B cell (primary cell): Measurements from ENCODE around the gene PATE1. TPM values are rescaled to one million over a fixed set of nuclear protein-coding genes. Genes with fewer than 3 reads are reported as not detected.

Experiments used
- ATAC-seq: fragments of 200-7000 bp; cut with Tn5 transposase; one replicate; pipeline ENCODE4 v1.10.0; 2021; ENCODE audit warnings: low read depth, mild to moderate bottlenecking, moderate number of reproducible peaks, moderate library complexity
- CTCF ChIA-PET: fragments of 350-600 bp; sonication (Branson Sonifier 250); formaldehyde crosslinking; loops from one replicate; lab custom pipeline; 2021; ENCODE audit warnings: antibody characterized with exemption, inconsistent platforms; lab: Charles Lee
- POLR2A ChIA-PET: fragments of 350-600 bp; sonication (Branson Sonifier 250); formaldehyde crosslinking; loops from one replicate; lab custom pipeline; 2021; ENCODE audit warnings: antibody characterized with exemption; lab: Charles Lee
- DNase-seq: peaks from one replicate; pipeline ENCODE4 v3.0.0; 2013
- H2AFZ ChIP-seq: 2 replicates; pipeline ENCODE4 v1.6.1; 2012; ENCODE audit warnings: mild to moderate bottlenecking, low read depth, low read length; ENCODE audit not compliant: insufficient read depth, poor library complexity, severe bottlenecking
- H3K27ac ChIP-seq, 2 donors: 1 replicate in 1 of 2; 2 replicates in 1 of 2; pipeline ENCODE4 v1.5.1; 2012 to 2013; ENCODE audit warnings: low read length in 2 of 2, mild to moderate bottlenecking in 2 of 2, moderate library complexity in 1 of 2
- H3K27me3 ChIP-seq, 4 experiments: fragments of 200-600 bp in 1 of 4; sonication (generic) in 1 of 4; replicated peaks in 1 of 4; 1 replicate in 2 of 4; 2 replicates in 2 of 4; pipeline versions ENCODE4 v1.6.1 to v1.7.0; 2013 to 2016; ENCODE audit warnings: low read length in 3 of 4, mild to moderate bottlenecking in 2 of 4, mixed read lengths in 1 of 4, moderate library complexity in 1 of 4; ENCODE audit not compliant: insufficient read depth in 4 of 4, control insufficient read depth in 3 of 4; ENCODE audit errors: control extremely low read depth in 1 of 4
- H3K36me3 ChIP-seq, 2 experiments: replicated peaks in 1 of 2; 1 replicate in 1 of 2; 2 replicates in 1 of 2; pipeline versions ENCODE4 v1.6.1 to v1.7.1; 2013; ENCODE audit warnings: low read length in 1 of 2; ENCODE audit not compliant: insufficient read depth in 2 of 2, control insufficient read depth in 1 of 2; ENCODE audit errors: control extremely low read depth in 1 of 2, extremely low read depth in 1 of 2
- H3K4me1 ChIP-seq, 2 donors: fragments of 200-600 bp in 1 of 2; sonication (generic) in 1 of 2; 1 replicate in 1 of 2; 2 replicates in 1 of 2; pipeline versions ENCODE4 v1.5.1 to v1.6.1; 2013 to 2017; ENCODE audit warnings: low read length in 2 of 2; ENCODE audit not compliant: control insufficient read depth in 2 of 2, insufficient read depth in 2 of 2
- H3K4me2 ChIP-seq: replicated peaks from 2 replicates; pipeline ENCODE3; 2012; ENCODE audit warnings: mild to moderate bottlenecking, low read depth, low read length; ENCODE audit not compliant: poor library complexity, severe bottlenecking
- H3K4me3 ChIP-seq, 5 experiments: fragments of 200-600 bp in 1 of 5; sonication (generic) in 1 of 5; 1 replicate in 3 of 5; 2 replicates in 2 of 5; pipeline versions ENCODE4 v1.5.1 to v1.7.0; 2011 to 2016; ENCODE audit warnings: low read length in 4 of 5, mild to moderate bottlenecking in 4 of 5, low read depth in 2 of 5, control low read depth in 1 of 5, moderate library complexity in 1 of 5; ENCODE audit not compliant: insufficient read depth in 1 of 5; ENCODE audit errors: control extremely low read depth in 1 of 5, extremely low read depth in 1 of 5
- H3K79me2 ChIP-seq: fragments of 200-600 bp; sonication (generic); one replicate; pipeline ENCODE4 v1.6.0; 2016; ENCODE audit warnings: low read length; ENCODE audit not compliant: control insufficient read depth, insufficient read depth
- H3K9ac ChIP-seq: fragments of 200-600 bp; sonication (generic); 2 replicates; pipeline ENCODE4 v1.6.1; 2017; ENCODE audit warnings: mild to moderate bottlenecking, low read length, moderate library complexity
- H3K9me3 ChIP-seq, 3 donors: one replicate each; pipeline versions ENCODE4 v1.6.1 to v1.7.1; 2013; ENCODE audit warnings: low read length in 2 of 3; ENCODE audit not compliant: control insufficient read depth in 2 of 3, insufficient read depth in 1 of 3; ENCODE audit errors: control extremely low read depth in 1 of 3
- H4K20me1 ChIP-seq: 2 replicates; pipeline ENCODE4 v1.6.0; 2012; ENCODE audit warnings: mild to moderate bottlenecking, low read length; ENCODE audit not compliant: insufficient read depth, control insufficient read depth, poor library complexity, severe bottlenecking
- H3K27ac Mint-ChIP-seq: one replicate; pipeline ENCODE4 v1.8.0; 2021; ENCODE audit warnings: mixed read lengths
- H3K27me3 Mint-ChIP-seq: one replicate; pipeline ENCODE4 v1.8.0; 2021; ENCODE audit warnings: mixed read lengths
- H3K4me1 Mint-ChIP-seq: one replicate; pipeline ENCODE4 v1.8.0; 2021; ENCODE audit warnings: mixed read lengths
- H3K4me3 Mint-ChIP-seq: one replicate; pipeline ENCODE4 v1.8.0; 2021; ENCODE audit warnings: mixed read lengths
- H3K9me3 Mint-ChIP-seq: one replicate; pipeline ENCODE4 v1.8.0; 2022; ENCODE audit warnings: mixed read lengths; ENCODE audit not compliant: insufficient read depth
- CTCF ChIP-seq: fragments of 200-600 bp; IDR thresholded peaks from one replicate; pipeline ENCODE4 v1.8.0; 2022; ENCODE audit warnings: antibody characterized with exemption, mild to moderate bottlenecking
- EZH2 ChIP-seq: IDR thresholded peaks from 2 replicates; pipeline ENCODE4 v1.6.1; 2012; ENCODE audit warnings: borderline replicate concordance, low read depth, mild to moderate bottlenecking, moderate library complexity, low read length; ENCODE audit not compliant: insufficient read depth, poor library complexity, severe bottlenecking
- WGBS: methylation state at CpG from one replicate; pipeline ENCODE4 v1.1.5; 2013; ENCODE audit warnings: missing lambda C conversion rate; ENCODE audit not compliant: insufficient coverage; 5-methylcytosine and 5-hydroxymethylcytosine counted together
- intact Hi-C: fragments of 100-400 bp; cut with micrococcal nuclease; formaldehyde crosslinking; loops from one replicate; pipeline ENCODE4 v1.10.0; 2022
- polyA plus RNA-seq: library from polyadenylated mRNA; depleted of rRNA; stranded (reverse); fragments of >200 nt; gene quantifications from 2 replicates; pipeline ENCODE4 v1.2.3, GENCODE V29; 2012
- total RNA-seq, 2 donors: library from RNA; stranded (reverse); fragments of 120-200 nt in 1 of 2; gene quantifications; 1 replicate in 1 of 2; 2 replicates in 1 of 2; pipeline versions ENCODE4 v1.2.3 to v1.2.4, GENCODE V29; 2013 to 2022

PATE1 gene
- total and polyA plus RNA-seq, 2 donors (not counting 1 experiment from before 2014, with no cell fraction given), result not detected

- H3K9ac ChIP-seq, result no peak overlapping the region
Observed at GRCh38 chr11:125777309-125777708, 31.2 kb downstream of the PATE1 start.

GRCh38 chr11:125778728-125779127 is 32.6 kb downstream of the PATE1 start, which contains the start of gene PATE2:
Gene PATE2 (minus strand): TSS chr11:125778828. CDS start chr11:125778773, 55 bp downstream.
- no peaks in the 10 kb centered on the region for H3K4me1 Mint-ChIP-seq
- no peak for ATAC-seq
- no peak within 1 kb of the TSS for H2AFZ ChIP-seq

More at GRCh38 chr11:125777309-125777708, 31.2 kb downstream of the PATE1 start:
- Histone ChIP-seq H3K4me3 (no peak overlapping the region), H3K36me3 (no peaks in the 10 kb centered on the region), H3K4me2 (no peak overlapping the region), H3K9me3 (no peaks in the 10 kb centered on the region), H3K27me3 (no peaks in the 10 kb centered on the region), H4K20me1 (no peaks in the 10 kb centered on the region), H3K79me2 (no peaks in the 10 kb centered on the region), H3K27ac (no peak overlapping the region), H3K4me1 (no peaks in the 10 kb centered on the region), H2AFZ (no peak overlapping the region)
- WGBS, result no CpG with 5 or more reads among the region's 5 CpGs
- POLR2A ChIA-PET, result no interaction called here
- H3K9me3 Mint-ChIP-seq, result no peaks in the 10 kb centered on the region
- no peak for TF ChIP-seq EZH2
- TF ChIP-seq CTCF, result no peak
- H3K27ac Mint-ChIP-seq, result no peak overlapping the region
- no peak overlapping the region for H3K4me3 Mint-ChIP-seq
- ATAC-seq (no peak), DNase-seq (no peak)
- peaks cover 27% of the 10 kb centered on the region for H3K27me3 Mint-ChIP-seq
- intact Hi-C loops, result no loop called here
- CTCF ChIA-PET, result no interaction called here
- H3K4me1 Mint-ChIP-seq, result no peaks in the 10 kb centered on the region

More at GRCh38 chr11:125778728-125779127, 32.6 kb downstream of the PATE1 start, which contains the start of gene PATE2:
- Histone ChIP-seq H3K27me3 (no peaks in the 10 kb centered on the region), H3K9ac (no peak within 1 kb of the TSS), H3K36me3 (no peaks in the 10 kb centered on the region), H3K79me2 (no peaks in the 10 kb centered on the region), H3K4me3 (no peak within 1 kb of the TSS), H4K20me1 (no peaks in the 10 kb centered on the region), H3K27ac (no peak within 1 kb of the TSS), H3K4me1 (no peaks in the 10 kb centered on the region), H3K9me3 (no peaks in the 10 kb centered on the region), H3K4me2 (no peak within 1 kb of the TSS)
- CTCF ChIA-PET, result no interaction called here
- POLR2A ChIA-PET, result no interaction called here
- Mint-ChIP-seq H3K9me3 (no peaks in the 10 kb centered on the region), H3K27me3 (peaks cover 27% of the 10 kb centered on the region), H3K27ac (no peak within 1 kb of the TSS), H3K4me3 (no peak within 1 kb of the TSS)
- DNase-seq, result no peak
- no peak for TF ChIP-seq EZH2
- intact Hi-C loops, result no loop called here
